Measurements from ENCODE around the gene AMER2. TPM values are rescaled to one million over a fixed set of nuclear protein-coding genes. Genes with fewer than 3 reads are reported as not detected.

AMER2 gene
- polyA plus RNA-seq, 1 of the 3 experiments (the other 2 are of a cell fraction): not detected

DNA sequence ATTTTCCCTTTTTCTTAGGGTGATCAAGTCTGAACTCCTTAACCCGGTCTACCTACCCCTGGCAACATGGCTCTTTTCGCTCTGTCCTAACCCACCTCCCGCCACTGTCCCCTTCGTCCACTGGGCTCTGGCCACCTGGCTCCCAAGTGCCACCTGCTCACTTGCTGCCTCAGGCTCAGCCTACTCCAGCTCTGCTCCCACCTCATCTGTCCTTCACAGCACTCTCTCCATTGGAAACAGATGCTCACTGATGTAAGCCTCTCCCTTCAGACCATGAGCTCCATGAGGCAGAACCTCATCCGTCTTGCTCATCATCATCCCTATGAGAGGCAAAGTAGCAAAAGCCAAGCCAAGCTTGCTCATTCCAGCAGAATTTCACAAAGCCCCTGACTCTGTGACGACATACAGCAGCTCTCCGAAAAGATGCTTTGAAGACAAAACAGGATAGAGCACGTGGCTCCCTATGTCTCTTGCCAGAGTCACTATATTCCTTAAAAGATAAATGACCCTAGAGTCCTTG, 35.3 kb upstream of the AMER2 start:
- CTCF ChIA-PET: no interaction called here
- no peaks in the 10 kb centered on the region for H4K20me1 ChIP-seq (ENCODE audit: insufficient read depth)

DNA sequence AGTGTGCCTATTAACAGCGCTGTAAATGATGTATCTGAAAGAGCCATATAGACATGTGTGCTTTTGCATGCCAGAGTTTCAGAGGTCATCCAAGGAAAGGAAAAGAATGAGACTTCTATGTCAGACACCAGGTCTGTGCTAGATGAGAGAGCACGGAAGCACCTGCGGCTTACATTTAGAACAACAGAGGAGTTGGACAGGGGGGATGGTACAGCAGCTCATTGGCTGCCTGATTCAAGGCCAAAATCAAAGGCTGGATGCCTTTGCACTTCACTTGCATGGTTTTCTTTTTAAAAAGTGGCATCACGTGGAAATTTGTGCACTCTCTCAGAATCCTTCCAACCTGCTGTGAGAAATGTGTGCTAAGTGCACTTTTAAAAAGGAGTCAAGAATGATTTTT, 32.8 kb upstream of the AMER2 start:
- Histone ChIP-seq H3K27ac (ENCODE audit: low read depth in 2 of 2, low read length in 1 of 2) (no peak overlapping the region), H3K27me3 (ENCODE audit: insufficient read depth) (peaks cover 39% of the 10 kb centered on the region; the same call in 1 of the 2 replicates), H2AFZ (ENCODE audit: low read depth) (no peak overlapping the region), H3K4me3 (ENCODE audit: low read depth in 2 of 2, low read length in 1 of 2) (no peak overlapping the region), H3K79me2 (ENCODE audit: insufficient read depth) (no peaks in the 10 kb centered on the region), H3K4me2 (no peak overlapping the region), H4K20me1 (ENCODE audit: insufficient read depth) (no peaks in the 10 kb centered on the region), H3K9ac (no peak overlapping the region), H3K9me3 (no peaks in the 10 kb centered on the region), H3F3A (replicated peaks; ENCODE audit: insufficient read depth) (no peaks in the 10 kb centered on the region), H3K4me1 (ENCODE audit: control insufficient read depth in 1 of 2, insufficient read depth in 2 of 2, low read depth in 1 of 2, low read length in 1 of 2) (no peaks in the 10 kb centered on the region), H3K9me2 (no peaks in the 10 kb centered on the region), H3K36me3 (replicated peaks in 1 of 2; ENCODE audit: control insufficient read depth in 1 of 2, insufficient read depth in 2 of 2, low read length in 1 of 2) (no peaks in the 10 kb centered on the region)
- 24% methylated on average over 4 of the region's 4 CpGs for WGBS (ENCODE audit: low lambda C conversion rate)
- no peak for DNase-seq
- CTCF ChIA-PET: interaction anchor here (1.4 kb wide), 1 partner anchor 12 kb away, joined by 3 read pairs; no protein-coding TSS in a partner anchor
- POLR2A ChIA-PET: no interaction called here
- no peak for TF ChIP-seq EP300 (IDR thresholded peaks at IDR 0.05; ENCODE audit: borderline replicate concordance in 1 of 2, low read depth in 1 of 2, low read length in 1 of 2)
- no peak for TF ChIP-seq GABPA (IDR thresholded peaks at IDR 0.05; ENCODE audit: low read depth)
- TF ChIP-seq POLR2AphosphoS5 (IDR thresholded peaks at IDR 0.05; ENCODE audit: low read depth, low read length): no peak
- no peak for TF ChIP-seq USF2 (IDR thresholded peaks at IDR 0.05; ENCODE audit: borderline replicate concordance, low read depth, low read length)
- TF ChIP-seq RAD21 (IDR thresholded peaks at IDR 0.05; ENCODE audit: low read length): no peak
- TF ChIP-seq, protein P1, sequence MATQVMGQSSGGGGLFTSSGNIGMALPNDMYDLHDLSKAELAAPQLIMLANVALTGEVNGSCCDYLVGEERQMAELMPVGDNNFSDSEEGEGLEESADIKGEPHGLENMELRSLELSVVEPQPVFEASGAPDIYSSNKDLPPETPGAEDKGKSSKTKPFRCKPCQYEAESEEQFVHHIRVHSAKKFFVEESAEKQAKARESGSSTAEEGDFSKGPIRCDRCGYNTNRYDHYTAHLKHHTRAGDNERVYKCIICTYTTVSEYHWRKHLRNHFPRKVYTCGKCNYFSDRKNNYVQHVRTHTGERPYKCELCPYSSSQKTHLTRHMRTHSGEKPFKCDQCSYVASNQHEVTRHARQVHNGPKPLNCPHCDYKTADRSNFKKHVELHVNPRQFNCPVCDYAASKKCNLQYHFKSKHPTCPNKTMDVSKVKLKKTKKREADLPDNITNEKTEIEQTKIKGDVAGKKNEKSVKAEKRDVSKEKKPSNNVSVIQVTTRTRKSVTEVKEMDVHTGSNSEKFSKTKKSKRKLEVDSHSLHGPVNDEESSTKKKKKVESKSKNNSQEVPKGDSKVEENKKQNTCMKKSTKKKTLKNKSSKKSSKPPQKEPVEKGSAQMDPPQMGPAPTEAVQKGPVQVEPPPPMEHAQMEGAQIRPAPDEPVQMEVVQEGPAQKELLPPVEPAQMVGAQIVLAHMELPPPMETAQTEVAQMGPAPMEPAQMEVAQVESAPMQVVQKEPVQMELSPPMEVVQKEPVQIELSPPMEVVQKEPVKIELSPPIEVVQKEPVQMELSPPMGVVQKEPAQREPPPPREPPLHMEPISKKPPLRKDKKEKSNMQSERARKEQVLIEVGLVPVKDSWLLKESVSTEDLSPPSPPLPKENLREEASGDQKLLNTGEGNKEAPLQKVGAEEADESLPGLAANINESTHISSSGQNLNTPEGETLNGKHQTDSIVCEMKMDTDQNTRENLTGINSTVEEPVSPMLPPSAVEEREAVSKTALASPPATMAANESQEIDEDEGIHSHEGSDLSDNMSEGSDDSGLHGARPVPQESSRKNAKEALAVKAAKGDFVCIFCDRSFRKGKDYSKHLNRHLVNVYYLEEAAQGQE (IDR thresholded peaks at IDR 0.05; ENCODE audit: low read depth, low read length): no peak
- TF ChIP-seq SIN3A (IDR thresholded peaks at IDR 0.05; ENCODE audit: borderline replicate concordance, low read depth, low read length): no peak
- no peak for TF ChIP-seq CTCF (IDR thresholded peaks at IDR 0.05)
- TF ChIP-seq, protein P2, sequence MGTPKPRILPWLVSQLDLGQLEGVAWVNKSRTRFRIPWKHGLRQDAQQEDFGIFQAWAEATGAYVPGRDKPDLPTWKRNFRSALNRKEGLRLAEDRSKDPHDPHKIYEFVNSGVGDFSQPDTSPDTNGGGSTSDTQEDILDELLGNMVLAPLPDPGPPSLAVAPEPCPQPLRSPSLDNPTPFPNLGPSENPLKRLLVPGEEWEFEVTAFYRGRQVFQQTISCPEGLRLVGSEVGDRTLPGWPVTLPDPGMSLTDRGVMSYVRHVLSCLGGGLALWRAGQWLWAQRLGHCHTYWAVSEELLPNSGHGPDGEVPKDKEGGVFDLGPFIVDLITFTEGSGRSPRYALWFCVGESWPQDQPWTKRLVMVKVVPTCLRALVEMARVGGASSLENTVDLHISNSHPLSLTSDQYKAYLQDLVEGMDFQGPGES (IDR thresholded peaks at IDR 0.05; ENCODE audit: low read depth, low read length): no peak
- no peak for TF ChIP-seq JUND (IDR thresholded peaks at IDR 0.05)

More for the DNA sequence above, 35.3 kb upstream of the AMER2 start:
- Histone ChIP-seq H3K9me2 (no peaks in the 10 kb centered on the region), H3K9me3 (no peaks in the 10 kb centered on the region), H2AFZ (ENCODE audit: low read depth) (no peak overlapping the region), H3K79me2 (ENCODE audit: insufficient read depth) (no peaks in the 10 kb centered on the region), H3K4me3 (ENCODE audit: low read depth in 2 of 2, low read length in 1 of 2) (no peak overlapping the region), H3K27ac (ENCODE audit: low read depth in 2 of 2, low read length in 1 of 2) (no peak overlapping the region), H3K4me1 (ENCODE audit: control insufficient read depth in 1 of 2, insufficient read depth in 2 of 2, low read depth in 1 of 2, low read length in 1 of 2) (no peaks in the 10 kb centered on the region), H3K36me3 (replicated peaks in 1 of 2; ENCODE audit: control insufficient read depth in 1 of 2, insufficient read depth in 2 of 2, low read length in 1 of 2) (no peaks in the 10 kb centered on the region), H3K27me3 (ENCODE audit: insufficient read depth) (peaks cover 36% of the 10 kb centered on the region; the same call in 1 of the 2 replicates), H3K4me2 (no peak overlapping the region), H3K9ac (no peak overlapping the region), H3F3A (replicated peaks; ENCODE audit: insufficient read depth) (no peaks in the 10 kb centered on the region)
- no peak for DNase-seq
- TF ChIP-seq ZBTB33 (IDR thresholded peaks at IDR 0.05; ENCODE audit: borderline replicate concordance, low read depth) (no peak), NFIC (IDR thresholded peaks at IDR 0.05; ENCODE audit: borderline replicate concordance) (no peak), SIN3A (IDR thresholded peaks at IDR 0.05; ENCODE audit: borderline replicate concordance, low read depth, low read length) (no peak), FOXJ3 (CRISPR knock-in tag; IDR thresholded peaks at IDR 0.05) (no peak), RFX5 (IDR thresholded peaks at IDR 0.05; ENCODE audit: low read length) (no peak), TCF12 (IDR thresholded peaks at IDR 0.05) (no peak), RAD21 (IDR thresholded peaks at IDR 0.05; ENCODE audit: low read length) (no peak), EZH2phosphoT487 (IDR thresholded peaks at IDR 0.05; ENCODE audit: borderline replicate concordance, low read depth) (no peak), RXRA (IDR thresholded peaks at IDR 0.05; ENCODE audit: borderline replicate concordance, low read depth) (no peak), NRF1 (IDR thresholded peaks at IDR 0.05; ENCODE audit: low read depth, low read length) (no peak), SMC3 (IDR thresholded peaks at IDR 0.05; ENCODE audit: low read depth, low read length) (no peak)
- WGBS (ENCODE audit: low lambda C conversion rate): 21% methylated on average over 8 of the region's 8 CpGs
- POLR2A ChIA-PET: no interaction called here
